NB4 (cell line): ENCODE measurements around the gene CPE.

Experiments
- CTCF ChIP-seq: IDR thresholded peaks from one replicate; pipeline ENCODE4 v1.5.1; 2012; ENCODE audit warnings: low read depth, low read length
- MYC ChIP-seq: IDR thresholded peaks from 2 replicates; pipeline ENCODE4 v1.6.1; 2011; ENCODE audit warnings: low read depth, low read length
- TF ChIP-seq, protein P1 (sequence below): IDR thresholded peaks from 2 replicates; pipeline ENCODE4 v1.6.1; 2011; ENCODE audit warnings: low read depth, low read length

- TF ChIP-seq CTCF (no peak), MYC (no peak)
- TF ChIP-seq, protein P1, sequence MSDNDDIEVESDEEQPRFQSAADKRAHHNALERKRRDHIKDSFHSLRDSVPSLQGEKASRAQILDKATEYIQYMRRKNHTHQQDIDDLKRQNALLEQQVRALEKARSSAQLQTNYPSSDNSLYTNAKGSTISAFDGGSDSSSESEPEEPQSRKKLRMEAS, result no peak
These were observed 23.6 kb downstream of the CPE start for GRCh38 chr4:165402375-165402774.
